Effector memory CD4-positive, alpha-beta T cell (primary cell): ENCODE data around the gene CDH20.

ENCODE experiments used
- DNase-seq, 3 donors: peaks; one replicate each; pipeline ENCODE4 v3.0.0-alpha.2; 2020
- H3K27ac ChIP-seq: 2 replicates; pipeline ENCODE4 v1.7.0; 2013; ENCODE audit warnings: mild to moderate bottlenecking, low read length, moderate library complexity; ENCODE audit not compliant: insufficient read depth, poor library complexity, severe bottlenecking
- H3K27me3 ChIP-seq: replicated peaks from 2 replicates; pipeline ENCODE4 v1.7.0; 2013; ENCODE audit warnings: mild to moderate bottlenecking, low read length; ENCODE audit not compliant: insufficient read depth, control insufficient read depth, poor library complexity, severe bottlenecking
- H3K36me3 ChIP-seq: 2 replicates; pipeline ENCODE4 v1.7.0; 2013; ENCODE audit warnings: mild to moderate bottlenecking, low read length, moderate library complexity; ENCODE audit not compliant: control insufficient read depth, insufficient read depth
- H3K4me1 ChIP-seq: 2 replicates; pipeline ENCODE4 v1.7.0; 2013; ENCODE audit warnings: low read length, mild to moderate bottlenecking; ENCODE audit not compliant: control insufficient read depth, insufficient read depth, poor library complexity, severe bottlenecking
- H3K4me3 ChIP-seq: 2 replicates; pipeline ENCODE4 v1.7.0; 2013; ENCODE audit warnings: low read length, low read depth, mild to moderate bottlenecking; ENCODE audit not compliant: insufficient read depth, poor library complexity, severe bottlenecking
- H3K9me3 ChIP-seq: 2 replicates; pipeline ENCODE4 v1.7.0; 2013; ENCODE audit warnings: mild to moderate bottlenecking, low read length, moderate library complexity; ENCODE audit not compliant: control insufficient read depth

CDH20 gene

GRCh38 chr18:61323951-61324350 lies 9.3 kb upstream of the CDH20 start:
- H3K4me1 ChIP-seq: no peaks in the 10 kb centered on the region
- no peaks in the 10 kb centered on the region for H3K36me3 ChIP-seq
- no peak overlapping the region for H3K27ac ChIP-seq
- no peak for DNase-seq
- no peak overlapping the region for H3K4me3 ChIP-seq
- no peaks in the 10 kb centered on the region for H3K27me3 ChIP-seq
- H3K9me3 ChIP-seq: no peaks in the 10 kb centered on the region

- H3K9me3 ChIP-seq: no peaks in the 10 kb centered on the region
- no peaks in the 10 kb centered on the region for H3K4me1 ChIP-seq
- no peaks in the 10 kb centered on the region for H3K27me3 ChIP-seq
- no peak overlapping the region for H3K27ac ChIP-seq
- H3K4me3 ChIP-seq: no peak overlapping the region
- DNase-seq: no peak
- H3K36me3 ChIP-seq: no peaks in the 10 kb centered on the region
Observed at GRCh38 chr18:61326407-61326806, 6.8 kb upstream of the CDH20 start.

GRCh38 chr18:61329398-61329797 lies 3.8 kb upstream of the CDH20 start:
- Histone ChIP-seq H3K4me3 (no peak overlapping the region), H3K27ac (no peak overlapping the region), H3K9me3 (no peaks in the 10 kb centered on the region), H3K36me3 (no peaks in the 10 kb centered on the region), H3K27me3 (no peaks in the 10 kb centered on the region), H3K4me1 (no peaks in the 10 kb centered on the region)
- DNase-seq: no peak

GRCh38 chr18:61331051-61331450 lies 2.2 kb upstream of the CDH20 start:
- Histone ChIP-seq H3K27ac (no peak overlapping the region), H3K9me3 (no peaks in the 10 kb centered on the region), H3K4me3 (no peak overlapping the region), H3K36me3 (no peaks in the 10 kb centered on the region), H3K4me1 (no peaks in the 10 kb centered on the region), H3K27me3 (no peaks in the 10 kb centered on the region)
- DNase-seq: no peak

GRCh38 chr18:61333746-61334490 lies 688 bp downstream of the CDH20 start:
- no peak overlapping the region for H3K4me3 ChIP-seq
- H3K36me3 ChIP-seq: no peaks in the 10 kb centered on the region
- H3K27ac ChIP-seq: no peak overlapping the region
- no peaks in the 10 kb centered on the region for H3K9me3 ChIP-seq
- no peaks in the 10 kb centered on the region for H3K4me1 ChIP-seq
- no peak for DNase-seq
- no peaks in the 10 kb centered on the region for H3K27me3 ChIP-seq

GRCh38 chr18:61334491-61334850 lies 1.2 kb downstream of the CDH20 start:
- no peaks in the 10 kb centered on the region for H3K36me3 ChIP-seq
- H3K27me3 ChIP-seq: no peaks in the 10 kb centered on the region
- H3K4me3 ChIP-seq: no peak overlapping the region
- H3K27ac ChIP-seq: no peak overlapping the region
- no peaks in the 10 kb centered on the region for H3K9me3 ChIP-seq
- DNase-seq: no peak
- no peaks in the 10 kb centered on the region for H3K4me1 ChIP-seq

GRCh38 chr18:61334951-61335683 lies 1.9 kb downstream of the CDH20 start:
- no peak for DNase-seq
- Histone ChIP-seq H3K4me3 (no peak overlapping the region), H3K9me3 (no peaks in the 10 kb centered on the region), H3K4me1 (no peaks in the 10 kb centered on the region), H3K27ac (no peak overlapping the region), H3K27me3 (no peaks in the 10 kb centered on the region), H3K36me3 (no peaks in the 10 kb centered on the region)

- no peaks in the 10 kb centered on the region for H3K27me3 ChIP-seq
- H3K27ac ChIP-seq: no peak overlapping the region
- H3K36me3 ChIP-seq: no peaks in the 10 kb centered on the region
- no peaks in the 10 kb centered on the region for H3K4me1 ChIP-seq
- H3K4me3 ChIP-seq: no peak overlapping the region
- DNase-seq: no peak
- H3K9me3 ChIP-seq: no peaks in the 10 kb centered on the region
Observed at GRCh38 chr18:61335684-61336555, 2.7 kb downstream of the CDH20 start.

- Histone ChIP-seq H3K36me3 (no peaks in the 10 kb centered on the region), H3K27me3 (no peaks in the 10 kb centered on the region), H3K4me3 (no peak overlapping the region), H3K9me3 (no peaks in the 10 kb centered on the region), H3K27ac (no peak overlapping the region), H3K4me1 (no peaks in the 10 kb centered on the region)
- DNase-seq: no peak
Observed at GRCh38 chr18:61336766-61337165, 3.5 kb downstream of the CDH20 start.

- H3K36me3 ChIP-seq: no peaks in the 10 kb centered on the region
- no peaks in the 10 kb centered on the region for H3K27me3 ChIP-seq
- no peak overlapping the region for H3K27ac ChIP-seq
- H3K9me3 ChIP-seq: no peaks in the 10 kb centered on the region
- H3K4me3 ChIP-seq: no peak overlapping the region
- DNase-seq: no peak
- no peaks in the 10 kb centered on the region for H3K4me1 ChIP-seq
Observed at GRCh38 chr18:61337527-61337926, 4.3 kb downstream of the CDH20 start.
